Measurements from ENCODE around the gene DLGAP4. TPM values are rescaled to one million over a fixed set of nuclear protein-coding genes. Genes with fewer than 3 reads are reported as not detected.

The DLGAP4 gene
- total and polyA plus RNA-seq, 2 of the 8 experiments (the other 6 are each of a cell fraction or from before 2014, with no cell fraction given) = 41.2 to 57.2 TPM

DNA sequence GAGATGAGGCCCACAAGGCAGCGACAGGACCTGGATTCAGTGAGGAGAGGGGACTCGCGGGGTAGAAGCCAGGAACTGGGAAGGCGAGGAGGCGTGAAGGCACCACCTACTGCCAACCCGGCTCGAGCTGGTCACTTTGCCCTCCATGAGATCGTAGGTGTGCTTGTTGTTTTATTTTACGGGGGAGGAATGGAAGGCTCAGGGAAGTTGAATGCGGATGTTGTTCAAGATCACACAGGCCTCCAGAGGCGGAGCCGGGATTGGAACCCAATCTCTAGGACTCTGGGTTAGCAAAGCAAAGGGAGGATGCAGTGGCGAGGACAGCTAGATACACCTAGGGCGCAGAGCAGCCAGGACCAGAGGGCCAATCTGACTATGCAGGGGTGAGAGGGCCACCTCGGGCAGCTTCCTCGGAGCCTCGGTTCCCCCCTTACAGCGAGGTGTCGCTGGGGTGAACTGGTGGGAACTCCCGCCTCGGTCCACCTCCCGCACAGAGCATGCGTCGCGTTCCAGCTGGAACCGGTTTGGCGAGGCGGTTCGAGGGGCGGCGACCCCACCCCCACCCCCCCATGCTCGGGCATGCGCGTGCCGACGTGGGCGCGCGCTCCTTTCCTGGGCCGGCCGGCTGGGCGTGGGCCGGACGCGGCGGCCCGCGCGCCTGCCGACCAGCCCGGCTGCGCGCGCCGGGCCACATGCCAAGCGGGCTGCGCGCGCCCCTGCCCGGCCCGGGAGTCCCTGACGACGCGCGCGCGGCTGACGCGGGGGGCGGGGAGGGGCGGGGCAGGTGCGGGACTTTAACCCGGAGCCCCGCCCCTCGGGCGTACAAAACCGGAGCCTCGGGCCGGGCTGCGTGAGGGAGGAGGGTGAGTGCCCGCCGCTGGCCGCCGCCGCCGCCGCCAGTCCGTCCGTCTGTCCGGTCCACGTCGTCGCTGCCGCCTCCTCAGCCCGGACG is 154.8 kb downstream of the DLGAP4 start (continued):
- TF ChIP-seq CHD7 (IDR thresholded peaks at IDR 0.05; ENCODE audit: insufficient replicate concordance, low read length) (no peak), SP4 (IDR thresholded peaks at IDR 0.05; ENCODE audit: low read length) (no peak), YY1 (IDR thresholded peaks at IDR 0.05; ENCODE audit: low read depth, low read length) (no peak), TCF12 (IDR thresholded peaks at IDR 0.05; ENCODE audit: low read depth, low read length) (0 out of 2 replicates have a peak, but pooled peaks have one; percentile 52), TAF7 (optimal IDR thresholded peaks at IDR 0.05; ENCODE audit: borderline replicate concordance, low read depth, low read length) (peak; percentile 42), EZH2 (IDR thresholded peaks at IDR 0.05; ENCODE audit: low read depth, low read length, severe bottlenecking) (no peak), HDAC2 (IDR thresholded peaks at IDR 0.05; ENCODE audit: borderline replicate concordance in 1 of 2, low read depth in 2 of 2, low read length in 2 of 2) (peak in 1 of 2 experiments; percentile 56; a peak in 1 of 4 replicates), SRF (IDR thresholded peaks at IDR 0.05; ENCODE audit: low read depth, low read length) (no peak), SAP30 (IDR thresholded peaks at IDR 0.05; ENCODE audit: insufficient read depth, insufficient replicate concordance, low read length) (no peak)

All from H1 (cell line).